HepG2 (cell line): ENCODE results near the gene PALMD. TPM values are rescaled to one million over a fixed set of nuclear protein-coding genes. Genes with fewer than 3 reads are reported as not detected.

Experiments
- ETV5 ChIP-seq: IDR thresholded peaks from 2 replicates; pipeline ENCODE4 v1.6.1; 2018; ENCODE audit warnings: missing biosample characterization, missing genetic modification reagents, inconsistent platforms, borderline replicate concordance
- FOSL1 ChIP-seq: sonication (generic); formaldehyde crosslinking; IDR thresholded peaks from 2 replicates; pipeline ENCODE4 v1.9.0; 2021; ENCODE audit warnings: missing genetic modification reagents, borderline replicate concordance
- HCFC1 ChIP-seq: fragments of 150-350 bp; IDR thresholded peaks from 2 replicates; pipeline ENCODE4 v1.6.1; 2014; ENCODE audit warnings: low read depth, low read length
- HDAC2 ChIP-seq: sonication (generic); formaldehyde crosslinking; IDR thresholded peaks from 2 replicates; pipeline ENCODE4 v1.4.0; 2020; ENCODE audit warnings: missing genetic modification reagents
- HNF4G ChIP-seq, 2 experiments: sonication (generic) in 1 of 2; formaldehyde crosslinking in 1 of 2; IDR thresholded peaks; 2 replicates each; pipeline versions ENCODE4 v1.4.0 to v1.6.1; 2011 to 2020; ENCODE audit warnings: borderline replicate concordance in 2 of 2, low read depth in 2 of 2, mild to moderate bottlenecking in 2 of 2, low read length in 1 of 2, missing genetic modification reagents in 1 of 2, moderate library complexity in 1 of 2
- HOXD1 ChIP-seq: sonication (generic); formaldehyde crosslinking; IDR thresholded peaks from 2 replicates; pipeline ENCODE4 v1.5.0; 2020; ENCODE audit warnings: missing genetic modification reagents
- KAT8 ChIP-seq: IDR thresholded peaks from 2 replicates; pipeline ENCODE4 v1.6.1; 2016; ENCODE audit warnings: missing genetic modification reagents, missing compliant biosample characterization
- MED13 ChIP-seq: sonication (generic); formaldehyde crosslinking; IDR thresholded peaks from 2 replicates; pipeline ENCODE4 v1.5.0; 2020; ENCODE audit warnings: missing genetic modification reagents
- NR2F2 ChIP-seq: IDR thresholded peaks from 2 replicates; pipeline ENCODE4 v1.6.1; 2012; ENCODE audit warnings: low read depth, inconsistent platforms, borderline replicate concordance
- SALL1 ChIP-seq: sonication (generic); formaldehyde crosslinking; IDR thresholded peaks from 2 replicates; pipeline ENCODE4 v1.8.0; 2022; ENCODE audit warnings: mild to moderate bottlenecking, missing genetic modification reagents
- SIX4 ChIP-seq: sonication (generic); formaldehyde crosslinking; IDR thresholded peaks from 2 replicates; pipeline ENCODE4 v1.4.0; 2020; ENCODE audit warnings: missing genetic modification reagents
- TCF7L2 ChIP-seq: IDR thresholded peaks from 2 replicates; pipeline ENCODE4 v1.6.1; 2011; ENCODE audit warnings: mild to moderate bottlenecking, low read depth, low read length, moderate library complexity
- ZKSCAN1 ChIP-seq: fragments of 150-350 bp; IDR thresholded peaks from 2 replicates; pipeline ENCODE4 v1.6.1; 2014; ENCODE audit warnings: low read length
- ZNF557 ChIP-seq: sonication (generic); formaldehyde crosslinking; IDR thresholded peaks from 2 replicates; pipeline ENCODE4 v1.4.0; 2020; ENCODE audit warnings: missing genetic modification reagents
- ZNF878 ChIP-seq: sonication (generic); formaldehyde crosslinking; IDR thresholded peaks from 2 replicates; pipeline ENCODE4 v1.8.1; 2023; ENCODE audit warnings: mild to moderate bottlenecking, missing genetic modification reagents, moderate library complexity
- ZNF879 ChIP-seq: sonication (generic); formaldehyde crosslinking; IDR thresholded peaks from 2 replicates; pipeline ENCODE4 v1.8.1; 2023; ENCODE audit warnings: missing genetic modification reagents
- polyA plus RNA-seq, 8 experiments: library from polyadenylated mRNA; depleted of rRNA in 3 of 8; stranded (reverse) in 7 of 8; unstranded in 1 of 8; fragments of >200 nt; fragmentation: Illumina TruSeq in 4 of 8; extraction: Trizol in 4 of 8; gene quantifications; 2 replicates each; pipeline versions ENCODE4 v1.2.1 to v1.2.3, GENCODE V29; 2011 to 2016; ENCODE audit warnings: low read depth in 4 of 8, missing spikeins in 1 of 8, mixed read lengths in 1 of 8; ENCODE audit not compliant: insufficient read depth in 1 of 8
- total RNA-seq, 5 experiments: library from RNA; depleted of rRNA; stranded (reverse); fragments of >200 nt; fragmentation: Illumina TruSeq; extraction: Trizol; gene quantifications; 2 replicates each; pipeline ENCODE4 v1.2.3, GENCODE V29; 2016; ENCODE audit warnings: low read depth in 1 of 5
- TF ChIP-seq, protein P1 (sequence below): sonication (generic); formaldehyde crosslinking; IDR thresholded peaks from 2 replicates; pipeline ENCODE4 v1.5.0; 2020; ENCODE audit warnings: missing genetic modification reagents
- TF ChIP-seq, protein P2 (sequence below): sonication (generic); formaldehyde crosslinking; IDR thresholded peaks from 2 replicates; pipeline ENCODE4 v1.8.0; 2023; ENCODE audit warnings: mild to moderate bottlenecking, missing genetic modification reagents
- TF ChIP-seq, protein P3 (sequence below): sonication (generic); IDR thresholded peaks from 2 replicates; pipeline ENCODE4 v1.6.1; 2016; ENCODE audit warnings: low read depth, borderline replicate concordance

The PALMD gene
- total and polyA plus RNA-seq, 2 of the 13 experiments (the other 11 are each of a cell fraction or from before 2014, with no cell fraction given), result 5.5 to 31.1 TPM

DNA sequence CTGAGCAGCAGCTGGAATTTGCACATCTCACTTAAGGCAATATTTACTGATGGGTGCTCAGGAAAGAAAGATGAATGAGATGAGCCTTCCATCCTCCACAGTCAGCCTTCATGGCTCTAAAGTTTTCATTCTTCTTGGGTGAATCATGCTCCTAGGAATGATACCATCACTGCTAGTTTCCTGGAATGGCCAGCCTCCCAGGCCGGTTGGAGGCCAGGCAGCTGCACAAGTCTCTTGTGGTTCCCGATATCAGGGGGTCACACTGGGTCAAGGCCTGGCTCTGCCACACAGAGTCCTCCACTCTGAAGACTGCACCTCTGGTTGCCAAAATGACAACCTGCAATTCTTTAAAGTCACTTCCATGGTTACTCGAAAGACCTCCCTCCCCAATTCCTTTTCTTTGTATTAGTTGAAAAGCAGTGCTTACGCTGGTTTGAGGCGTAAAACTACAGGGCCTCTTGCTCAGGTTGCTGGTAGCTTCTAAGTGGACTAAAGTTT lies 46.2 kb upstream of the PALMD start (continued):
- TF ChIP-seq, protein P1, sequence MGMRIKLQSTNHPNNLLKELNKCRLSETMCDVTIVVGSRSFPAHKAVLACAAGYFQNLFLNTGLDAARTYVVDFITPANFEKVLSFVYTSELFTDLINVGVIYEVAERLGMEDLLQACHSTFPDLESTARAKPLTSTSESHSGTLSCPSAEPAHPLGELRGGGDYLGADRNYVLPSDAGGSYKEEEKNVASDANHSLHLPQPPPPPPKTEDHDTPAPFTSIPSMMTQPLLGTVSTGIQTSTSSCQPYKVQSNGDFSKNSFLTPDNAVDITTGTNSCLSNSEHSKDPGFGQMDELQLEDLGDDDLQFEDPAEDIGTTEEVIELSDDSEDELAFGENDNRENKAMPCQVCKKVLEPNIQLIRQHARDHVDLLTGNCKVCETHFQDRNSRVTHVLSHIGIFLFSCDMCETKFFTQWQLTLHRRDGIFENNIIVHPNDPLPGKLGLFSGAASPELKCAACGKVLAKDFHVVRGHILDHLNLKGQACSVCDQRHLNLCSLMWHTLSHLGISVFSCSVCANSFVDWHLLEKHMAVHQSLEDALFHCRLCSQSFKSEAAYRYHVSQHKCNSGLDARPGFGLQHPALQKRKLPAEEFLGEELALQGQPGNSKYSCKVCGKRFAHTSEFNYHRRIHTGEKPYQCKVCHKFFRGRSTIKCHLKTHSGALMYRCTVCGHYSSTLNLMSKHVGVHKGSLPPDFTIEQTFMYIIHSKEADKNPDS, result no peak
- peak; percentile 46; the same call in 1 of the 2 replicates for TF ChIP-seq ETV5
- TF ChIP-seq SIX4 (CRISPR knock-in tag), result 0 out of 2 replicates have a peak, but pooled peaks have one; percentile 10
- TF ChIP-seq, protein P2, sequence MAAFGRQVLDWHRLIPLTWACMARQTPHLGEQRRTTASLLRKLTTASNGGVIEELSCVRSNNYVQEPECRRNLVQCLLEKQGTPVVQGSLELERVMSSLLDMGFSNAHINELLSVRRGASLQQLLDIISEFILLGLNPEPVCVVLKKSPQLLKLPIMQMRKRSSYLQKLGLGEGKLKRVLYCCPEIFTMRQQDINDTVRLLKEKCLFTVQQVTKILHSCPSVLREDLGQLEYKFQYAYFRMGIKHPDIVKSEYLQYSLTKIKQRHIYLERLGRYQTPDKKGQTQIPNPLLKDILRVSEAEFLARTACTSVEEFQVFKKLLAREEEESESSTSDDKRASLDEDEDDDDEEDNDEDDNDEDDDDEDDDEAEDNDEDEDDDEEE, result no peak
- no peak for TF ChIP-seq HOXD1 (CRISPR knock-in tag)
- 0 out of 2 replicates have a peak, but pooled peaks have one; percentile 18 for TF ChIP-seq NR2F2
- TF ChIP-seq, protein P3, sequence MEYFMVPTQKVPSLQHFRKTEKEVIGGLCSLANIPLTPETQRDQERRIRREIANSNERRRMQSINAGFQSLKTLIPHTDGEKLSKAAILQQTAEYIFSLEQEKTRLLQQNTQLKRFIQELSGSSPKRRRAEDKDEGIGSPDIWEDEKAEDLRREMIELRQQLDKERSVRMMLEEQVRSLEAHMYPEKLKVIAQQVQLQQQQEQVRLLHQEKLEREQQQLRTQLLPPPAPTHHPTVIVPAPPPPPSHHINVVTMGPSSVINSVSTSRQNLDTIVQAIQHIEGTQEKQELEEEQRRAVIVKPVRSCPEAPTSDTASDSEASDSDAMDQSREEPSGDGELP, result 0 out of 2 replicates have a peak, but pooled peaks have one; percentile 14
- TF ChIP-seq TCF7L2, result no peak
- TF ChIP-seq HDAC2 (CRISPR knock-in tag), result peak; percentile 49; the same call in 1 of the 2 replicates
- TF ChIP-seq SALL1 (CRISPR knock-in tag), result peak; percentile 29; the same call in 1 of the 2 replicates
- no peak for TF ChIP-seq HCFC1
- TF ChIP-seq MED13 (CRISPR knock-in tag), result 0 out of 2 replicates have a peak, but pooled peaks have one; percentile 33
- TF ChIP-seq ZNF878 (CRISPR knock-in tag), result no peak
- no peak for TF ChIP-seq ZNF557 (CRISPR knock-in tag)
- TF ChIP-seq ZKSCAN1, result no peak
- peak; percentile 4; the same call in 1 of the 2 replicates for TF ChIP-seq HNF4G (IDR thresholded peaks at IDR 0.05; ENCODE audit: borderline replicate concordance, low read depth, low read length)
- TF ChIP-seq HNF4G (CRISPR knock-in tag; IDR thresholded peaks at IDR 0.05; ENCODE audit: borderline replicate concordance, low read depth), result no peak
- TF ChIP-seq FOSL1 (CRISPR knock-in tag), result peak; percentile 88
- TF ChIP-seq KAT8, result 0 out of 2 replicates have a peak, but pooled peaks have one; percentile 23
- TF ChIP-seq ZNF879 (CRISPR knock-in tag), result no peak
- TF ChIP-seq, all 625 proteins: peak for 48
